T-helper 1 cell treated with Interleukin-12 subunit alpha and Interleukin-12 subunit beta and Interleukin-4 antibody, amounts not matched to agents 30 μg/mL and 1 μg/mL, for 36 hours (primary cell): ENCODE results near the gene TRAF3.

ENCODE experiments used
- H3K27ac Mint-ChIP-seq: one replicate; pipeline ENCODE4 v1.8.0; 2021; ENCODE audit warnings: mild to moderate bottlenecking, mixed read lengths
- H3K27me3 Mint-ChIP-seq: one replicate; pipeline ENCODE4 v1.8.0; 2021; ENCODE audit warnings: low read depth, mixed read lengths
- H3K36me3 Mint-ChIP-seq: one replicate; pipeline ENCODE4 v1.8.0; 2021; ENCODE audit warnings: low read depth, mixed read lengths
- H3K4me1 Mint-ChIP-seq: one replicate; pipeline ENCODE4 v1.8.0; 2021; ENCODE audit warnings: low read depth, mixed read lengths
- H3K4me3 Mint-ChIP-seq: one replicate; pipeline ENCODE4 v1.8.0; 2021; ENCODE audit warnings: mild to moderate bottlenecking, moderate library complexity, mixed read lengths
- H3K9me3 Mint-ChIP-seq: one replicate; pipeline ENCODE4 v1.8.0; 2021; ENCODE audit warnings: mixed read lengths

Gene TRAF3

GRCh38 chr14:102897299-102898027 lies 120.2 kb downstream of the TRAF3 start:
- Mint-ChIP-seq H3K4me1 (peaks cover 22% of the 10 kb centered on the region), H3K36me3 (peaks cover 27% of the 10 kb centered on the region), H3K27ac (peak overlapping the region; percentile 67), H3K9me3 (no peaks in the 10 kb centered on the region), H3K27me3 (no peaks in the 10 kb centered on the region), H3K4me3 (no peak overlapping the region)

DNA sequence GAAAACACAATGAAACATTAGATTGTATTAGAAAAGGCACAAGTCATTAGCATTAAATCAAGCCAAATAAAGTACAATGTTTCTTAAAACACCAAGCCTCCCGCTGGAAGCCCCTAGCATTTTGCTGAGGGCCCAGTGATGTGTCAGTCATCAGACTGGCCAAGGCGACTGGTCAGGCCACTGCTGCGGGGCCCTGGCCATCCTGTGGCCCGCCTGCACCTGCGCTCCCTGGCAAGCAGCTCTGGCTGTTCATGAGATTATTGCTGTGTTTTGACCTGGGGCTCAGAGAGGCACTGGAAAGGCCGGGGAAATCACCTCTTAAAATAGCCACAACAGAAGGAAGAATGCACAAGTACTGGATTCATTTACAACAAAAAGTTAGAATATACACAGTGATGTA lies 121.0 kb downstream of the TRAF3 start:
- H3K27me3 Mint-ChIP-seq = no peaks in the 10 kb centered on the region
- no peak overlapping the region for H3K4me3 Mint-ChIP-seq
- H3K9me3 Mint-ChIP-seq = no peaks in the 10 kb centered on the region
- peak overlapping the region; percentile 26 for H3K27ac Mint-ChIP-seq
- H3K4me1 Mint-ChIP-seq = peaks cover 25% of the 10 kb centered on the region
- H3K36me3 Mint-ChIP-seq = peaks cover 31% of the 10 kb centered on the region

GRCh38 chr14:102898776-102899515 lies 121.7 kb downstream of the TRAF3 start:
- H3K27ac Mint-ChIP-seq = peak overlapping the region; percentile 63
- H3K4me1 Mint-ChIP-seq = peaks cover 27% of the 10 kb centered on the region
- H3K9me3 Mint-ChIP-seq = no peaks in the 10 kb centered on the region
- no peak overlapping the region for H3K4me3 Mint-ChIP-seq
- no peaks in the 10 kb centered on the region for H3K27me3 Mint-ChIP-seq
- peaks cover 33% of the 10 kb centered on the region for H3K36me3 Mint-ChIP-seq

DNA sequence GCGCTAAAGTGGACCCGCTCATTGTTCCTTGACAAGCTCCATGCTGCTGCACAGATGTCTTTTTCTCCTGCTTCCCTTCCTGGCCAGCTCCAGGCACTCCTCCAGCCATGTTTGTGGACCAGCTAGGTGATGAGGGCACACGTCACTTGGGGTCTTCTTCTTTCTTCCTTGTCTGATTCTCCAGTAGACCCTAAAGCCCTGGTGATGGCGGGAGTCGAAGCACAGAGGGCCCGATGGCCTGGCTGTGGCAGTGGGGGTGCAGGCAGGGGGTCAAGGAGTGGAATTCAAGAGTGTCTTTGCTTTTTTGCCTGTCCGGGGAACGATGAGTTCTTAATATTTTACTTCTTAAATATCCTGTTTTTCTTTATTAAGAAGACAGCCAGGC lies 122.3 kb downstream of the TRAF3 start:
- H3K36me3 Mint-ChIP-seq = peaks cover 33% of the 10 kb centered on the region
- H3K4me1 Mint-ChIP-seq = peaks cover 27% of the 10 kb centered on the region
- no peak overlapping the region for H3K4me3 Mint-ChIP-seq
- H3K9me3 Mint-ChIP-seq = no peaks in the 10 kb centered on the region
- no peaks in the 10 kb centered on the region for H3K27me3 Mint-ChIP-seq
- peak overlapping the region; percentile 63 for H3K27ac Mint-ChIP-seq

DNA sequence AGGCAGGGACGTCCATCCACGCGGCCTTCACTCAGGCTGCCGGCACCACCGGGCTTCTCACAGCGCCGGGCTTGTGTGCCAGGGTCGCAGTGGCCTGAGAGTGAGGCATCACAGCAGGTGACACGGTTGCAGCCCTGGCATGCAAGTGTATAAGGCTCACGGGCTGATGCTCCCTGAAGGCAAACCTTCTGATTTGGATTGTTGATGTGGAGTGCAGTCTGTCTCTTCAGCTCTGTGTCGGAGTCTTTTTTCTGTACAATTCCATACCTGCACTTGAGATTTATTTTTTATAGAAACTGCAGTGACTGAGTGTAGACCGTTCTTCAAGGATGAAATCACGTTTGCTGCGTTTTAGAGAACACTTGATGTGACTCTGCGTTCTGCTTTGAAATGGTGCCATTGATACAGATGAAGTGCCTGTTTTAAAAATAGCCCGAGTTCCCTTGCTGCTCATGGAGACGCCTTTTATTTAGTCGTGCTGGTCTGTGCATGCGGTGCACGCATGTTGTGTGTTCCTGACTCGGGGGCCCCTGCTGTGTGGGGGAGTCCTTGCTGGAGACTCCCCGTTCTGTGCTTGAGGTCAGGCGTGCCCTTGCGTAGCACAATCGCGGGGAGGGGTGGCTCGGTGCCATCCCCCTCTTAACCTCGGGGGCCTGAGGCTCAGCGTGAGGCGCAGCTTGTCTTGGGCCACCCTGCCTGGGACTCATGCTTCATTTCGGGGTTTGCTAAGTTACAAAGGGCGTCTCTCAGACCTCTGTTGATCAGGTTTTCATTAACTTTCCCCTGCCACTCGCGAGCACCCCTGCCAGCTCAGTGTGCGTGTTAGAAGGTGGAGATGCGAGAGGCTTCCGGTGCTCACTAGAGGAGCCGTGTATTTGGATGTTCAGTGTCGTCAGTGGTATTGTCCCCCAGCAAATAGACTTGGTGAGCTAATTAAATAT lies 123.7 kb downstream of the TRAF3 start:
- H3K27ac Mint-ChIP-seq = peak overlapping the region; percentile 69
- peaks cover 27% of the 10 kb centered on the region for H3K4me1 Mint-ChIP-seq
- no peak overlapping the region for H3K4me3 Mint-ChIP-seq
- no peaks in the 10 kb centered on the region for H3K9me3 Mint-ChIP-seq
- H3K27me3 Mint-ChIP-seq = no peaks in the 10 kb centered on the region
- H3K36me3 Mint-ChIP-seq = peaks cover 41% of the 10 kb centered on the region

DNA sequence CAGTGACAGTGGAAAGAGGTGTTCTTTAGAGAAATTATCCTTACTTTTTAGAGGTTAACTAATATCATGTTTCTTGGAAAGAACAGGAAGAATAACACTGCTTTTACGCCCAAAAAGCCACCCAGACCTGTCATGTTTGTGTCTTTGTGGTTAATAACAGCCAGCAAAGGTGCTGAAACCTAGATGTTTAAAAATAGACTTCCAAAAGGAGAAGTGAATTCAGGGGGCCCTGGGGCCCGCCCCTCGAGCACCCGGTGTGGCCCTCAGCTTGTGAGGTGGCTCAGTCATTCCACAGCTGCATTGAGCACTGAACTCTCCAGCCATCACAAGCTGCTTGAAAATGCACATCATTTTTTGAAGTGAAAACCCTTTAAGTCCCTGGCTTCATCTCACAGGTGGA lies 124.4 kb downstream of the TRAF3 start:
- no peak overlapping the region for H3K4me3 Mint-ChIP-seq
- H3K9me3 Mint-ChIP-seq = no peaks in the 10 kb centered on the region
- H3K27me3 Mint-ChIP-seq = no peaks in the 10 kb centered on the region
- peaks cover 38% of the 10 kb centered on the region for H3K36me3 Mint-ChIP-seq
- peaks cover 27% of the 10 kb centered on the region for H3K4me1 Mint-ChIP-seq
- H3K27ac Mint-ChIP-seq = peak overlapping the region; percentile 69

DNA sequence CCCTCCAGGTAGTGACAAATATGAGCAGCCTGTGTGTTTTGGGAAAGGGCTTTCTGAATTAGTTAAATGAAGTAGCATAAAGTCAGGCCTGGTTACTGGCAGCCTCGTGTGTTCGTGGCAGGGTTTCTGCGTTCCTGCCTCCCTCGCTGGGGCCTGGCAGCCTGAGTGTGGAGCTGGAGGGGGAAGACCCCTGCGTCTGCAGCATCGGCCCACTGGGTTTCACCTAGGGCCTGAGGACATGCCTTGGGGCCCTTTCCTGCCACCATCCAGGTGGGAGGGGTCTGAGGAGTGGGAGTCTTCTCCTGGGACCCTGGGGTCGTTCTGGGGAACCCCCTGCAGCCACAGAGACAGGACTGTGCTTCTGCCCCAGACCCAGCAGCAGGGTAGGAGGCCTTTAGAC lies 124.8 kb downstream of the TRAF3 start:
- H3K36me3 Mint-ChIP-seq = peaks cover 40% of the 10 kb centered on the region
- peak overlapping the region; percentile 3 for H3K27ac Mint-ChIP-seq
- H3K4me3 Mint-ChIP-seq = no peak overlapping the region
- no peaks in the 10 kb centered on the region for H3K9me3 Mint-ChIP-seq
- no peaks in the 10 kb centered on the region for H3K27me3 Mint-ChIP-seq
- peaks cover 27% of the 10 kb centered on the region for H3K4me1 Mint-ChIP-seq

- Mint-ChIP-seq H3K9me3 (no peaks in the 10 kb centered on the region), H3K4me3 (no peak overlapping the region), H3K36me3 (peaks cover 42% of the 10 kb centered on the region), H3K27ac (peak overlapping the region; percentile 45), H3K27me3 (no peaks in the 10 kb centered on the region), H3K4me1 (peaks cover 25% of the 10 kb centered on the region)
Measured at GRCh38 chr14:102902523-102903247, 125.4 kb downstream of the TRAF3 start.

- H3K27me3 Mint-ChIP-seq = no peaks in the 10 kb centered on the region
- H3K4me1 Mint-ChIP-seq = peaks cover 21% of the 10 kb centered on the region
- H3K9me3 Mint-ChIP-seq = no peaks in the 10 kb centered on the region
- H3K27ac Mint-ChIP-seq = peak overlapping the region; percentile 45
- no peak overlapping the region for H3K4me3 Mint-ChIP-seq
- H3K36me3 Mint-ChIP-seq = peaks cover 44% of the 10 kb centered on the region
Measured at GRCh38 chr14:102903248-102903888, 126.1 kb downstream of the TRAF3 start.

- Mint-ChIP-seq H3K4me1 (peaks cover 17% of the 10 kb centered on the region), H3K36me3 (peaks cover 40% of the 10 kb centered on the region), H3K9me3 (no peaks in the 10 kb centered on the region), H3K4me3 (no peak overlapping the region), H3K27ac (peak overlapping the region; percentile 45), H3K27me3 (no peaks in the 10 kb centered on the region)
Measured at GRCh38 chr14:102903889-102904512, 126.8 kb downstream of the TRAF3 start.

GRCh38 chr14:102905116-102906108 lies 128.2 kb downstream of the TRAF3 start:
- H3K27me3 Mint-ChIP-seq = no peaks in the 10 kb centered on the region
- no peak overlapping the region for H3K27ac Mint-ChIP-seq
- H3K9me3 Mint-ChIP-seq = no peaks in the 10 kb centered on the region
- peaks cover 17% of the 10 kb centered on the region for H3K4me1 Mint-ChIP-seq
- H3K36me3 Mint-ChIP-seq = peaks cover 35% of the 10 kb centered on the region
- H3K4me3 Mint-ChIP-seq = no peak overlapping the region

DNA sequence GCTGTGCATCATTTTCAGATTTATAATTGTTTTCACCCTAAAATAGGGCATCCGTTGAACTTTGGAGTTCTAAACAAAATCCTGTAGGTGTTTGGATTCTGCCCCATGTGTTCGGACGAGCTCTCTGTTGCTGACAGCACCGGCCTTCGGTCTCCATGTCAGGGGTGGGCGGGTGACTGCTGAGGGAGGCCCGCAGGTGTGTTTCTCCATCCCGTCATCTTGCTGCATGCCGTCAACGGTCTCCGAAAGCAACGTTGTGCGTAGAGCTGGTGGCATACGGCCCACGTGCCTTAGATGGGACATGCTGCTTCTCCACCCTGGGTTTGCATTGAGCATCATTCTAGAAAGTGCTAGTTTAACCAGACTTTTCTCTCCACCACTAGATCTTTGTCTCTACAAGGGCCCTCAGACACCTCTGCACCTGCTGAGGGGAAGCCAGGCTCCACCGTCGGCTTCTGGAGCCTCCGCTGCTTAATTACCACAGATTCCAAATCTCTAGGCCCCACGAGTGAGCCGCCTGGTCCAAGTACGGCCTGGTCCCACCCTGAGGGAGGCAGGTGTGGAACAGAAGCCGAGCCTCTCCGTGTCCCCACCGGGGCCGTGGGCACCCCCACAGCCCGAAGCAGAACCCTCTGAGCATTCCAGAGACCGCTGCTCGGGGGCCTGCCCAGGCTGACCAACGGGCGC lies 129.5 kb downstream of the TRAF3 start:
- H3K4me1 Mint-ChIP-seq = peaks cover 6% of the 10 kb centered on the region
- no peaks in the 10 kb centered on the region for H3K9me3 Mint-ChIP-seq
- H3K27me3 Mint-ChIP-seq = no peaks in the 10 kb centered on the region
- H3K36me3 Mint-ChIP-seq = peaks cover 34% of the 10 kb centered on the region
- no peak overlapping the region for H3K27ac Mint-ChIP-seq
- H3K4me3 Mint-ChIP-seq = no peak overlapping the region
